ENCODE measurements around the gene CNOT6L.
"Not testable (repeated sequence)": the region's sequence is repeated elsewhere in the genome, so short reads cannot be mapped to it uniquely, and the experiment has no call there.

The CNOT6L gene

GRCh38 chr4:77728420-77728819 lies 90.7 kb downstream of the CNOT6L start:
- no peak overlapping the region for H3K27ac ChIP-seq (ENCODE audit: low read depth, low read length)
- no peaks in the 10 kb centered on the region for H3F3A ChIP-seq (ENCODE audit: control insufficient read depth, insufficient read depth)
- no peaks in the 10 kb centered on the region for H3K9me2 ChIP-seq (replicated peaks; ENCODE audit: control insufficient read depth, low read length)
- H3K4me1 ChIP-seq (ENCODE audit: control insufficient read depth, low read length): no peaks in the 10 kb centered on the region
- no peaks in the 10 kb centered on the region for H3K9me3 ChIP-seq (ENCODE audit: control insufficient read depth, insufficient read depth, low read length)
- no peak overlapping the region for H3K4me3 ChIP-seq (ENCODE audit: low read length)
- TF ChIP-seq CTCF (IDR thresholded peaks at IDR 0.05; ENCODE audit: low read depth, low read length, poor library complexity, severe bottlenecking) (no peak), EZH2phosphoT487 (IDR thresholded peaks at IDR 0.05; ENCODE audit: borderline replicate concordance, low read length) (no peak)
- H3K79me2 ChIP-seq (ENCODE audit: control insufficient read depth, low read length): no peaks in the 10 kb centered on the region
- no peaks in the 10 kb centered on the region for H4K20me1 ChIP-seq (ENCODE audit: control insufficient read depth, insufficient read depth, low read depth, low read length)
- H3K36me3 ChIP-seq (ENCODE audit: control insufficient read depth, low read length): peaks cover 69% of the 10 kb centered on the region
- H3K27me3 ChIP-seq (ENCODE audit: control insufficient read depth, low read length): no peaks in the 10 kb centered on the region
- H3K4me2 ChIP-seq (ENCODE audit: low read length): no peak overlapping the region

GRCh38 chr4:77721073-77721472 lies 98.1 kb downstream of the CNOT6L start:
- no peaks in the 10 kb centered on the region for H3K9me3 ChIP-seq (ENCODE audit: control insufficient read depth, insufficient read depth, low read length)
- no peaks in the 10 kb centered on the region for H3K27me3 ChIP-seq (ENCODE audit: control insufficient read depth, low read length)
- no peaks in the 10 kb centered on the region for H3K79me2 ChIP-seq (ENCODE audit: control insufficient read depth, low read length)
- H3K4me3 ChIP-seq (ENCODE audit: low read length): no peak overlapping the region
- no peaks in the 10 kb centered on the region for H3K4me1 ChIP-seq (ENCODE audit: control insufficient read depth, low read length)
- no peaks in the 10 kb centered on the region for H4K20me1 ChIP-seq (ENCODE audit: control insufficient read depth, insufficient read depth, low read depth, low read length)
- H3F3A ChIP-seq (ENCODE audit: control insufficient read depth, insufficient read depth): no peaks in the 10 kb centered on the region
- no peaks in the 10 kb centered on the region for H3K9me2 ChIP-seq (replicated peaks; ENCODE audit: control insufficient read depth, low read length)
- H3K4me2 ChIP-seq (ENCODE audit: low read length): no peak overlapping the region
- no peak for TF ChIP-seq CTCF (IDR thresholded peaks at IDR 0.05; ENCODE audit: low read depth, low read length, poor library complexity, severe bottlenecking)
- no peak for TF ChIP-seq EZH2phosphoT487 (IDR thresholded peaks at IDR 0.05; ENCODE audit: borderline replicate concordance, low read length)
- no peak overlapping the region for H3K27ac ChIP-seq (ENCODE audit: low read depth, low read length)
- H3K36me3 ChIP-seq (ENCODE audit: control insufficient read depth, low read length): peaks cover 43% of the 10 kb centered on the region

- not testable (repeated sequence) for H3K4me2 ChIP-seq (ENCODE audit: low read length); H3K9me2 ChIP-seq (replicated peaks; ENCODE audit: control insufficient read depth, low read length); H3K9me3 ChIP-seq (ENCODE audit: control insufficient read depth, insufficient read depth, low read length); H4K20me1 ChIP-seq (ENCODE audit: control insufficient read depth, insufficient read depth, low read depth, low read length); H3K4me3 ChIP-seq (ENCODE audit: low read length); H3F3A ChIP-seq (ENCODE audit: control insufficient read depth, insufficient read depth); H3K27me3 ChIP-seq (ENCODE audit: control insufficient read depth, low read length); H3K27ac ChIP-seq (ENCODE audit: low read depth, low read length); H3K79me2 ChIP-seq (ENCODE audit: control insufficient read depth, low read length); H3K4me1 ChIP-seq (ENCODE audit: control insufficient read depth, low read length)
- peaks cover 25% of the 10 kb centered on the region for H3K36me3 ChIP-seq (ENCODE audit: control insufficient read depth, low read length)
These were observed 100.7 kb downstream of the CNOT6L start for GRCh38 chr4:77718500-77718899.

- Histone ChIP-seq H3K9me2 (replicated peaks; ENCODE audit: control insufficient read depth, low read length) (no peaks in the 10 kb centered on the region), H3K9me3 (ENCODE audit: control insufficient read depth, insufficient read depth, low read length) (no peaks in the 10 kb centered on the region), H4K20me1 (ENCODE audit: control insufficient read depth, insufficient read depth, low read depth, low read length) (no peaks in the 10 kb centered on the region), H3K27ac (ENCODE audit: low read depth, low read length) (no peak overlapping the region), H3K4me3 (ENCODE audit: low read length) (no peak overlapping the region), H3K4me2 (ENCODE audit: low read length) (no peak overlapping the region), H3F3A (ENCODE audit: control insufficient read depth, insufficient read depth) (no peaks in the 10 kb centered on the region), H3K27me3 (ENCODE audit: control insufficient read depth, low read length) (no peaks in the 10 kb centered on the region), H3K79me2 (ENCODE audit: control insufficient read depth, low read length) (no peaks in the 10 kb centered on the region), H3K36me3 (ENCODE audit: control insufficient read depth, low read length) (peaks cover 10% of the 10 kb centered on the region), H3K4me1 (ENCODE audit: control insufficient read depth, low read length) (0 out of 2 replicates have a peak, but pooled peaks cover 4% of the 10 kb centered on the region)
- TF ChIP-seq EZH2phosphoT487 (IDR thresholded peaks at IDR 0.05; ENCODE audit: borderline replicate concordance, low read length) (no peak), CTCF (IDR thresholded peaks at IDR 0.05; ENCODE audit: low read depth, low read length, poor library complexity, severe bottlenecking) (no peak)
These were observed 103.5 kb downstream of the CNOT6L start for GRCh38 chr4:77715414-77716290.

Data from DOHH2 (cell line).